Germinal center (tissue), 1 donor: ENCODE results near the gene SLC5A3.
A peak's percentile ranks its signal among the peaks of the same experiment; 100 is the strongest.

Experiments used
- DNase-seq: peaks from one replicate; pipeline ENCODE4 v3.0.0; 2012; ENCODE audit warnings: mixed read lengths, low spot score

SLC5A3 gene

DNA sequence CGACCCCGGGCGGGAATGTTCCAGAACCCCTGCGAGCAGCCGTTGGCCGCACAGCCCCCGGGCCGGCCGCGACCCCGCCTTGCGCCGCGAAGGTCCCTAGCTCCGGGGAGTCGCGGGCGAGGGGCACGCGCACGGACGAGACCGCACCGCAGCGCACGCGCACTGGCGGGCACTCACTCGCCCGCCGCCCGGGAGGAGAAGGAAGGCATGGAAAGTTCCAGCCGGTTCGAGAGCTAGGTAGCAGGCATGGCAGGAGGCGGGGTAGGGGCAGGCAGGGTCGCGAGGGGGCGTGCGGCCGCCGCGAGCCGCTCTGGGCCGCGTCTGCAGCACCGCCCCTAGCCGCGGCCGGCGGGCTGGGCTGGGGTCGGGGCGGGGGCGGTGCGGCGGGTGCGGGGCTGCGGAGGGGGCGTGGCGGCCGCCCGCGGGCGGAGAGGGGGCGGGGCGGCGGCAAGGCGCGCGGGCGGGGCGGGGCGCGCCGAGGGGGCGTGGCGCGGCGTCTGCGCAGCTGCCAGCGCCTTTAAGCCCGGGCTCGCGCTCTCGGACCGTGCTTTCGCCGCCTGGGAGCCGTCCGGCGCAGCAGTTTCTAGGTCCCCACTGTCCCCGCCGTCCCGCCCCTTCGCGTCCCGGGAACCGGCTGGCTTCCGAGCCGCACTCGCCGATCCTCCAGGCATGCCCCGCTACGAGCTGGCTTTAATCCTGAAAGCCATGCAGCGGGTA, at the start of gene SLC5A3, which contains the start of gene MRPS6:
SLC5A3 (plus strand) TSS at position 547 of the 717 bp plus-strand sequence. CDS start 21,621 bp downstream, outside the sequence.
MRPS6 (plus strand) TSS at position 547 of the 717 bp plus-strand sequence; CDS start at position 670, 123 bp downstream.
- peak; percentile 85 for DNase-seq

GRCh38 chr21:34023691-34024373, 49.5 kb upstream of the SLC5A3 start:
- no peak for DNase-seq

- no peak for DNase-seq
Observed at GRCh38 chr21:34024374-34024693, 49.0 kb upstream of the SLC5A3 start.

DNA sequence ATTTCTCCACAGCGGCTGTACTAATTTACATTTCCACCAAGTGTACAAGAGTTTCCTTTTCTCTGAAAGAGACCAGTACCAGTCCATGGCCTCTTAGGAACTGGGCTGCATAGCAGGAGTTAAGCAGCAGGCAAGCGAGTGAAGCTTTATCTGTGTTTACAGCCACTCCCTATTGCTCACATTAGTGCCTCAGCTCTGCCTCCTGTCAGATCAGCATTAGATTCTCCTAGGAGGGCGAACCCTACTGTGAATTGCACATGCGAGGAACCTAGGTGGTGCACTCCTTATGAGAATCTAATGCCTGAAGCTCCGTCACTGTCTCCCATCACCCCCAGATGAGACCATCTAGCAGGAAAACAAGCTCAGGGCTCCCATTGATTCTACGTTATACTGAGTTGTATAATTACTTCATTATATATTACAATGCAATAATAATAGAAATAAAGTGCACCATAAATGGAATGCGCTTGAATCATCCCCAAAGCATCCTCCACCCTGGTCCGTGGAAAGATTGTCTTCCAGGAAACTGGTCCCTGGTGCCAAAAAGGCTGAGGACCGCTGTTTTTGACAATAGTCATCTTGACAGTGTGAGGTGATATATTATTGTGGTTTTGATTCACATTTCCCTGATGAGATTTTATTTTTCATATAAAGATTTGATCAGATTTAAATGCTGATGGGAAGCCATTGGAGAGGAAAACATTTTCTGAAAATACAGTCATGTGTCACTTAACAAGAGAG, 45.5 kb upstream of the SLC5A3 start:
- DNase-seq: no peak

GRCh38 chr21:34029743-34030528, 43.4 kb upstream of the SLC5A3 start:
- peak; percentile 72 for DNase-seq

DNA sequence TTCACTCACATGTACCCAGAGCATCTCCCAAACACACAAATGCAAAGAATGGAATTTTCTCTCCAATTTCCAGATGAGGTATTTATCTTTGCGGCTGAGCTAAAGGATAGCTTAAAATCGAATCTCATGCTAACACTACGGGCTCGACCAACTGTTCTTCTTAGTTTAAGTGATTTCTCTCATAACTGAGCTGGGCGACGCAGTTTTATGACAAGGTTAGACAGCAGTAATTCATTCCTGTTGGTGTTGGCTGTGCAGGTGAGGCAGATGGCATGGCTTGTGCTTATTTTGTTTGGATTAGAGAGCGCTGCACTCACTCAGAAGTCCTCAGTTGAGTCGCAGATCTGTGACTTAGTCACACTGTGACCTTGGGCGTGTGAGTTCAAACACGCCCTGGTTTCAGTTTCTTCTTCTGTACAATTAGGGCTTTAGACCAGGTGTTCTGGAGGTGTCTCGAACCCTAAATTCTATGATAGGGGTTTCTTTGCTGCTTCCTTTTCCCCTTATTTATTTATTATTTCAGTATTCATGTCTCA, 41.5 kb upstream of the SLC5A3 start:
- no peak for DNase-seq

DNA sequence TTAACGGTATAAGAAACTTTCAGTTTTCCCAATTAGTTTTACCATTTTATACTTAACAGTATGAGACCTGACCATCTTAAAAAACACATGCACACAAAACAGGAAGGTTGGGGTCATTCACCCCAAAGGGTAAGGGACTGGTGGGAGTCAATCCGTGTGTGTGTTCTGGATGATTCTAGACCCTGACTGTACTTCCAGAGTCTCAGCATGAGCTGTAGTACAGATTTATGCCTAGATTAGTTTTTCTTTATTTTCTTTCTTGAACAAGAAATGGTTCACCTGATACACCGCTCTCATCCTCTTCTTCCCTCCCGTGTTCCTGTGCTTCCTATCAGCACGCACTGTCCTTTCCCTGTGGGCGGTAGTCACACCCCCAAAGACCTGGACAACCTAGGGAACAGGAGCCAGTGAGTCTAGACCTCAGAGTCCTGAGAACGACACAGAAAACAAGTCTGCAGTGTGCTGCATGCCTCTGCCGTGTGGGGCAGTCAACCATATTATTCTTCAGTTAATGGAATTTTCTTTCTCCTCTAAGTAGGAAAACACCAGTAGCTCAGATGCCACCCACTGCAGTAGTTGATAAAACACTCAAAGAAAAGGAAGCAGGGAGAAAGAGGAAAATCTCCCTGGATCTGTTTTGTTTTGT, 38.9 kb upstream of the SLC5A3 start:
- DNase-seq: no peak

- no peak for DNase-seq
Observed at GRCh38 chr21:34035619-34036354, 37.6 kb upstream of the SLC5A3 start.

GRCh38 chr21:34037009-34037795, 36.2 kb upstream of the SLC5A3 start:
- DNase-seq: no peak

DNA sequence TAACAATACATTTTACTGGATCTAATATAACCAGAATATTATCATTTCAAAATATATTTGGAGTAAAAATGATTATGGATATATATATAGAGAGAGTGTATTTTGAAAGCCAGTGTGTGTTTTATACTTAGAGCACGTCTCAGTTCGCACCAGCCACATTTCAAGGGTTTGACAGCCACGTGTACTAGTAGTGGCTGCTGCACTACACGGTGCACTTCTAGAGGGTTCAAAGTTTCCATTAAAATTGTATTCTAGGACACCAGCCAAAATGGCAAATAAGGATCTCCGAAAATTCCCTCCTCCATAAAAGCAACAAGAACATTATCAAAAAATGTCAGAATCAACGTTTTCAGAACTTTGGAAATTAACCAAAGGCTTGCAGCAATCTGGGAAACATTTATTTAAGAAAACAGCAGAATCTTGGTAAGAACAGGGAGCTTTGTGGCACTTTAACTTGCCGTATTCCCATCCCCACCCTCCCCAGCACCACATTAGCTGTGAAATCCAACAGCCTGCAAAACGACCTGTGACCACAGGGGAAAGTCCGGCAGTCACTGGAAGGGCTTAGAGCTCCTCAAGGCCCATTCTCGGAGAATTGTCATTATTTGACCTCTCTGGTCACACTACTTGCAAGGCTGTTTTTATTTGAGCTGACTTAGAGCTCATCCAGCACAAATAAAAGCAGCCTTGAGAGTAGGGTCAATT, 33.5 kb upstream of the SLC5A3 start:
- DNase-seq: no peak

- no peak for DNase-seq
Observed at GRCh38 chr21:34042735-34043134, 30.6 kb upstream of the SLC5A3 start.

- no peak for DNase-seq
Observed at GRCh38 chr21:34043333-34043732, 30.0 kb upstream of the SLC5A3 start.

GRCh38 chr21:34046917-34047316, 26.5 kb upstream of the SLC5A3 start:
- DNase-seq: peak; percentile 24

DNA sequence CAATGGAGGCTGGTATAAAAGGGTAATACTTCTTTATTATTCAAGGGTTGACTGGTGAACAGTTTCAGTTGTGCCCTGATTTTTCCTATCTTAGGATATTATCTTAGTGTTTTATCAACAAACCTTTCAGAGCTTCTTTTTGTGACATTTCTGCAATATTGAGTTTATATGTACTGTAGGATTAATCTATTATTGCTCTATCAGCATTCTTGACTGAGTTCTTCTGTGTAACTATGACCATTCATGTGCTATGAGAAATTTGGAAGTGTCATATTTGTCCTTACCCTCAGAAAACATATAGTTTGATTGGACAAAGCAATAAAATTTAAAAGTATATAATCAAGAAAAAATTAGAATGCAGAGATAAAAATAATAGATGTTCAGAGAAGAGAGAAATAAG, 25.5 kb upstream of the SLC5A3 start:
- DNase-seq: no peak

DNA sequence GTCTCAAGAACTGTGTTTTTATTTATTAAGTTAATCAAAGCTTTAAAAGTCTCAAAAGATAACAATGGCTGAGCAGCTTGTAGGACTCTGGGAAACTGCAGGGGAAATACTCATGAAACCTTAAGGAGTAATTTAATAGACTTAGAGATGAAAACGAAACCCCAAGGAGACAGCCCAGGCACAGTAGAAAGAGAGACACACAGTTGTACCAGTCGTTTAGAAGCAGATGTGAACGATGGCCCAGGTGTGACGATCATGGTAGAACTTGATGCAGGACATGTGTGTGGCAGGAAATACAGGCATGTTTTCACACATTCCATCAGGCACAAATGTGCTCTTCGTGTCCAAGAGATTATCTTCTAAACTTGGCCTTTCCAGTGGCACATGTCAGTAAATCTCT, 21.2 kb upstream of the SLC5A3 start:
- no peak for DNase-seq

GRCh38 chr21:34054259-34054658, 19.1 kb upstream of the SLC5A3 start:
- no peak for DNase-seq

- DNase-seq: no peak
Observed at GRCh38 chr21:34055615-34056014, 17.8 kb upstream of the SLC5A3 start.

DNA sequence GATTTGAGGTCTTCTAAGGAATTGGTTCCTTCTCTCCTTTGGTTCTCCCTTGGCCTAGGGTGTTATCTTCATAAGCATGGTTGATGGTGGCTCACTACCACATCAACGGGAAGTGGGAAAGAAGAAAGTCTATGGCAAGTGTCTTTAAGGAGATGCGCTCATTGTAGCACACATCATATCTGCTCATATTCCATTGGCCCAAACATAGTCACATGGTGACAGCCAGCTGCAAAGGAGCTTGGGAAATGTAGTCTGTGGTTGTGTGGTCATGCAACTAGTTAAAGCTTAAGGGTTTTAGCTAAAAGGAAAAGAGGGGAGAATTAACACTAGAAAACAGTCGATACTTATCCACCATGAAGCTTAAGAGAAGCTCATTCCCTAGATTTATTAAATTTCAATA, 11.4 kb upstream of the SLC5A3 start:
- DNase-seq: peak; percentile 56

- DNase-seq: no peak
Observed at GRCh38 chr21:34065027-34065426, 8.4 kb upstream of the SLC5A3 start.
